Daoy (cell line): ENCODE results near the gene GALK1. TPM values are rescaled to one million over a fixed set of nuclear protein-coding genes. Genes with fewer than 3 reads are reported as not detected.

Experiments used
- DNase-seq: peaks from one replicate; pipeline ENCODE4 v3.0.0-alpha.2; 2015; ENCODE audit warnings: low read depth
- total RNA-seq: library from RNA; depleted of rRNA; stranded (reverse); fragments of >200 nt; shearing (Covaris generic); gene quantifications from 2 replicates; pipeline ENCODE4 v1.2.3, GENCODE V29; 2014

GALK1 gene
- total RNA-seq, 1 experiment from 2014 or later: 14.3 TPM

DNA sequence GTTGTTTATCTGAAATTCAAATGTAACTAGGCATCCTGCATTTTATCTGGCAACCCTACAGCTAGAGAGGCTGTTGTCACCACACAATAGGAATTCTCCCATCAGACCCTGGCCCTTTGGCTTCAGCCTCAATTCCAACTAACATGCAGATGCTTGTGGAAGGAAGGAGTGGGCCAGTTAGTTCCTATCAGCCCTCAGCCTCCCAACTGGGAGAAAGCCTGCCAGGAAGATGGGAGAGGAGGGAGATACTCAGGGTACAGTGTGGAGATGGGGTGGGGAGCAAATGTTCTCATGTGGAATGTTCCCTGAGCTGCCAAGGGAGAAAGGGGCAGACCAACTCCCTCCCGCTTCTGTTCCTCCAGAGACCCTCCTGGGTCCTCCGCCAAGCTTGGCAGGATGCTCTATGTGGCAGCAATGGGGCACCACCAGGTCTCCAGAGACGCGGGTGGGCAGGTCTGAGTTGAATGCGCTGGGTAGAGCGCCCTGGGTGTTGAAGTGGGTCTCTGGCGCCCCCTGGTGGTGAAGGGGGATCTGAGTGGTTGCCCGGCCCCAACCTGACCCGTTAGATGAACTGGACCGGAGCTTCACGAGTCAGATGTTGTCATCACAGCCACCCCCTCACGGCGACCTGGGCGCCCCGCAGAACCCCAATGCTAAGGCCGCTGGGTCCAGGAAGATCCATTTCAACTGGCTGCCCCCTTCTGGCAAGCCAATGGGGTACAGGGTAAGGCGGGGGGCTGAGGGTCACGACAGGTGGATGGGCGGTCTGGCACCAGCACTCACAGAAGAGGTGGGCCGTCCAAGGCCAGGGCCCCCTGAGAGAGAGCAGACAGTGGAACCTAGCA lies 15.2 kb downstream of the GALK1 start:
- DNase-seq: peak; percentile 78

DNA sequence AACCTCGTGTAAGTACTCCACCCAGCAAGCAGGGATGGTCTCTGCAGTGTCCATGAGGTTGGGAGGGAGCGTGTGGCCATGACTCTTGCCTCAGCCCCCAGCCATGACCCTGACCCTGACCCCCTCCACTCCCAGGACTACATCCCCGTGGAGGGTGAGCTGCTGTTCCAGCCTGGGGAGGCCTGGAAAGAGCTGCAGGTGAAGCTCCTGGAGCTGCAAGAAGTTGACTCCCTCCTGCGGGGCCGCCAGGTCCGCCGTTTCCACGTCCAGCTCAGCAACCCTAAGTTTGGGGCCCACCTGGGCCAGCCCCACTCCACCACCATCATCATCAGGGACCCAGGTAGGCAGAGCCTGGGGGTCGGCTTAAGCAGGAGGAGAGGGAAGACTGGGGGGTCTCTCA lies 16.3 kb downstream of the GALK1 start:
- no peak for DNase-seq

DNA sequence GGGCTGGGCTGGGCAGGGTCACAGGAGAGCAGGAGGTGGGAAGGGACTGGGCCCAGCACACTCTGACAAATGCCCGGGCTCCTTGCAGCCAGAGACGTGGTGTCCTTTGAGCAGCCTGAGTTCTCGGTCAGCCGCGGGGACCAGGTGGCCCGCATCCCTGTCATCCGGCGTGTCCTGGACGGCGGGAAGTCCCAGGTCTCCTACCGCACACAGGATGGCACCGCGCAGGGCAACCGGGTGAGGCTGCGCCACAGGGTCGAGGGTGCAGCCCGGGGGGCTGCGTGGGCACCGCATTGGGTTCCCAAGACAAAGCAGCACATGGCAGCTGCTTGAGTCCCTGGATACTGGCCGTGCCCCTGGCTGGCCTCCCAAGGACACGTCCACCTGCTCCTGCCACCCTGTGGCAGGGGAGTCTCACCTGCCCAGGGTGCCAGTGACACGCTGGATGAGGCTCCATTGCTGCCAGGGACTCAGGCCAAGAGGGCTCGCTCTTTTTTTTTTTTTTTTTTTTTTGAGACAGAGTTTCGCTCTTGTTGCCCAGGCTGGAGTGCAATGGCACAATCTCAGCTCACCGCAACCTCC lies 21.3 kb downstream of the GALK1 start:
- DNase-seq: no peak

DNA sequence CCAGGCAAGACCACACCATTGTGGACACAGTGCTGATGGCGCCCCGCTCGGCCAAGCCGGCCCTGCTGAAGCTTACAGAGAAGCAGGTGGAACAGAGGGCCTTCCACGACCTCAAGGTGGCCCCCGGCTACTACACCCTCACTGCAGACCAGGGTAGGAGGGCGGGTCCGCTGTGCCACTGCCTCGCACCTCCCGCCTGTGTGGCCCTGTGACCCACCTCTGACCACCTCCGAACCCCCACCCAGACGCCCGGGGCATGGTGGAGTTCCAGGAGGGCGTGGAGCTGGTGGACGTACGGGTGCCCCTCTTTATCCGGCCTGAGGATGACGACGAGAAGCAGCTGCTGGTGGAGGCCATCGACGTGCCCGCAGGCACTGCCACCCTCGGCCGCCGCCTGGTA lies 22.7 kb downstream of the GALK1 start:
- DNase-seq: no peak

DNA sequence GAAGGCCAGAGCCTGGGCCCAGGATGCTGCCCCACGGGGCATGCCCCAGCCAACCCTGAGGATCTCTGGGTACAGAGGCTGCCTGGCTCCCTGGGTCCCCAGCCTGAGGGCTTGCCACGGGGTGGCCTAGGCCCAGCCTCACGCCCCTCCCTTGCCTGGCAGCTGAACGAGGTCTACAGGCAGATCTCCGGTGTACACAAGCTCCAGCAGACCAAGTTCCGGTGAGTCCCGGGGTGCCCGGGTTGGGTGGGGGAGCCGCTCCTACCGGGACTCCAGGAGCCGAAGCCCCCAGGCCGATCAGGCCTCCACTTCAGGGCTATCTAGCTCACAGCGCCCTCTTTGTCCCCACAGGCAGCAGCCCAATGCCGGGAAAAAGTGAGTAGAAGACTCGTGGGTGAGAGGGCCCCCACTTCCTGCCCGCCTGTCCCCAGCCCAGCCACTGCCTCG lies 24.3 kb downstream of the GALK1 start:
- no peak for DNase-seq

DNA sequence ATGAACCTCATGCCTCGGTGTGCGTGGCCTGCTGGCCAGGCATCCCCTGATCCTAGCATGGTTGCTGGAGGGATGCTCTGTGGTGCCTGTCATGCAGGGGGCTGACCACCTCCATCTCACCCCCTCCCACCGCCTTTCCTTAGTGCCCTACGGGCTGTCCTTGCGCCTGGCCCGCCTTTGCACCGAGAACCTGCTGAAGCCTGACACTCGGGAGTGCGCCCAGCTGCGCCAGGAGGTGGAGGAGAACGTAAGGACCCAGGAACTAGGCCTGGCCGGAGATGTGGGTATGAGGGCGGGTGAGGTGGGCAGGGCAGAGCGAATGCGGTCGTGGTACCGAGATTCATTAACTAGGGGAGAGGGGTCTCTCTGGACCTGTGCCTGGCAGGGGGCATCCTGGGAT lies 24.8 kb downstream of the GALK1 start:
- DNase-seq: no peak

DNA sequence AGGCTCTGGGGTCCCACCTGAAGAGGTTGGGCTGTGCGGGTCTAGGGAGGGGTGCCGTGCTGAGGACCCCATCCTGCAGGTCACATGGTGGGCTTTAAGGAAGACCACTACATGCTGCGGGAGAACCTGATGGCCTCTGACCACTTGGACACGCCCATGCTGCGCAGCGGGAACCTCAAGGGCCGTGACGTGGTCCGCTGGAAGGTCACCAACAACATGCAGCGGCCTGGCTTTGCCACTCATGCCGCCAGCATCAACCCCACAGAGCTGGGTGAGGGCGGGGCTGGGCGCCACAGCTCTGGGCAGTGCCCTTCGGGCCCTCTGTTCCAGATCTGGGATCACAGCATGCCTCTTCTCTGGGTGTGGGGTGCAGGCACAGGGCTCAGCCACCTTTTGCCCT lies 25.2 kb downstream of the GALK1 start:
- no peak for DNase-seq

DNA sequence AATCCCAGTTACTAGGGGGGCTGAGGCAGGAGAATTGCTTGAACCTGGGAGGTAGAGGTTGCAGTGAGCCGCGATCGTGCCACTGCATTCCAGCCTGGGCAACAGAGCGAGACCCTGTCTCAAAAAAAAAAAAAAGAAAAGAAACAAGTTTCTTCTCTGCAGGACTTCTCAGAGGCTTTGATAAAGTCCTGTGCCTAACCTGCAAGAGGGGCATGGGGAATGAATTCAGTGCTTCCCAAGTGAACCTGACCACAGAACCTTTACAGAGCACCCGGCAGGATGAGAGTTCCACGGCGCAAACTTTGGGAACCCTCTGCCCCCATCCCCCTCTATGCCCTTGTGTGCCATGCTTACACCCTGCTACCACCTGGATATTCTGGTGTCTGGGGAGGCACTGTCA lies 25.8 kb downstream of the GALK1 start:
- no peak for DNase-seq

DNA sequence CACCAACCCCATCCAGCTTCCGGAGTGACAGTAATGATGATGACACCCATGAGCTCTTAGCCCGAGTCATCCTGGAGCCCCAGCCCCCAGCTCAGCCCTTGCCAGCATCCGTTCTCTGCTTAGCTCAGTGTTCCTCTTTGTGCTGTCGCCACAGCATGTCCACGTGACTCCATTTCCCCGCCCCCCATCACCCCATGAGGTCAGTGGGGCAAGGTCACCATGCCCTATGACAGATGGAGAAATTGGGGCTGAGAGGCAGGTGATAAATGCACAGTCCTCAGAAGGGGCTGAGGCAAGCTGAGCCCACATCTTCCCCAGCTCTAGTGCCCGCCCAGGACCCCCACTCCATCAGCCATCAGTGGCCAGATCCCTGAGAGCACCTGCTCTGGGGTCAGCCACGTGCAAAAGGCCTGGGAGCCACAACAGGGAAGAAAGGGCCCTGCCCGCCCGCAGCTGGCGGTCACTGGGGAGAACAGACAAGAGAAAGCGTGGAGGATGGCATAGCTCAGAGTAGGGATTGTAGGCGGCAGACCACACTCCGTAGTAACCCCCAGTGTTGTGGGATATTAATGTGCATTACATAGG lies 26.7 kb downstream of the GALK1 start:
- no peak for DNase-seq

DNA sequence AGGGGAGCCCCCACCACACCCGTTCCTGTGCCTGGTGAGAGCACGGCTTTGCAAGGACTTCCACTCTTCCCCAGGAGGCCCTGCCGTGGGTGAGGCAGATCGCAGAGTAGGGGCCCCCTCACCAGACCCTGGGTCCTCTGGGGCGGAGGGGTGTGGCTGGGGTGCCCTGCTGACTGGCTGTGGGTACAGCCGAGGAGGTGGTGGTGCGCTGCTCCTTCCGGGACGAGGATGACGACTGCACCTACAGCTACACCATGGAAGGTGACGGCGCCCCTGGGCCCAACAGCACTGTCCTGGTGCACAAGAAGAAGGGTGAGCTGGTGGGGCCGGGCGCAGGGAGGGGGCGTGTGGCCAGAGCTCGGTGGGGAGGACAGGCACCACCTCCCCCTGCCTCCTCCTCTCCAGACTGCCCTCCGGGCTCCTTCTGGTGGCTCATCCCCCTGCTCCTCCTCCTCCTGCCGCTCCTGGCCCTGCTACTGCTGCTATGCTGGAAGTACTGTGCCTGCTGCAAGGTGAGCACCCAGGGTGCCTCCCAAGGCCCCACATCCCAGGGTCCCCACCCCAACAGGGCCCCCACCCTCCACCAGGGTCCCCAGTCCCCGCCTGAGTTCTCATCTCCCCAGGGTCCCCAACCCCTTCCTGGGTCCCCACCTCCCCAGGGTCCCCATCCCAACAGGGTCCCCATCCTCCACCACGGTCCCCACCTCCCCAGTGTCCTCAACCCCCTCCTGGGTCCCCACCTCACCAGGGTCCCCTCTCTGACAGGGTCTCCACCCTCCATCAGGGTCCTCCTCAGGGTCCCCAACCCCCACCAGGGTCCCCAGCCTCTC lies 27.6 kb downstream of the GALK1 start:
- no peak for DNase-seq

DNA sequence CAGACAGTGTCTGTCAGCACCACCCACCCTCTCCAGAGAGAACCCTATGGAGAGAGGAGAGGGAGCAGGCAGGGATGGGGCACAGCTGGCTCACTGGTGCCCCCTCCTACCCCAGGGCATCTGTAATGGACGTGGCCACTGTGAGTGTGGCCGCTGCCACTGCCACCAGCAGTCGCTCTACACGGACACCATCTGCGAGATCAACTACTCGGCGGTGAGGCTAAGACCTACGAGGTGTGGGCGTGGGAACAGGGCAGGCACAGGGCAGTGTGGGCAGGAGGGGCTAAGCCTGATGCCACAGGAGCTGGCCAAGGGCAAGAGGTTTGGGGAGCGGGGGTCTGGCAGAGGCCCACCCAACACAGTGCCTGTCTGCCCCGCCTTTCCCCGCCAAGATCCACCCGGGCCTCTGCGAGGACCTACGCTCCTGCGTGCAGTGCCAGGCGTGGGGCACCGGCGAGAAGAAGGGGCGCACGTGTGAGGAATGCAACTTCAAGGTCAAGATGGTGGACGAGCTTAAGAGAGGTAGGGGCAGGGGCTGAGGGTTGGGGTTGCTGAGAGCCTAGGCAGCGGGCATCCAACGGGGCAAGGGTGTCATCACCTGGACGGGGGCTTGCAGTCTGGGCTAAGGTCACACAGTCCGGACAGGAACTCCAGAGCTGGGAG lies 28.7 kb downstream of the GALK1 start:
- no peak for DNase-seq

DNA sequence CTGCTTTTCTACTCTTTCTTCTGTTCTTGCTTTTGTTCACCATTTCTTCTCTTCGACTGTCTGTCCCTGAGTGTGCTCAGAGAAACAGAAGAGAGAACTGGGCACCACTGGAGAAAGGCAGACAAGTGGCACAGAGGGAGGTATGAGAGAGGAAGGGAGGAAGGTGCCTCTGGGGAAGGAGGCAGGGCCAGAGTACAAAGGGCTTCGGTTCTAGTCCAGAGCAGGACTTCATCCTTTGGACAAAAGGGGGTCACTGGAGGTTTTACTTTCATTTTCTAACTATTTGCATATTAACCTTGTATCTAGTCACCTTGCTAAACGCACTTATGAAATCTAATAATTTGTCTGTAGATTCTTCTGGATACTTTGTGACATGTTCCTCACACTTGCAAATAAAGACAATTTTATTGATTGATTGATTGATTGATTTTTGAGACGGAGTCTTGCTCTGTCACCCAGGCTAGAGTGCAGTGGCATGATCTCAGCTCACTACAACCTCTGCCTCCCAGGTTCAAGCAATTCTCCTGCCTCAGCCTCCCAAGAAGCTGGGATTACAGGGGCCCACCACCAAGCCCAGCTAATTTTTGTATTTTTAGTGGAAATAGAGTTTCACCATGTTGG lies 30.2 kb downstream of the GALK1 start:
- no peak for DNase-seq

DNA sequence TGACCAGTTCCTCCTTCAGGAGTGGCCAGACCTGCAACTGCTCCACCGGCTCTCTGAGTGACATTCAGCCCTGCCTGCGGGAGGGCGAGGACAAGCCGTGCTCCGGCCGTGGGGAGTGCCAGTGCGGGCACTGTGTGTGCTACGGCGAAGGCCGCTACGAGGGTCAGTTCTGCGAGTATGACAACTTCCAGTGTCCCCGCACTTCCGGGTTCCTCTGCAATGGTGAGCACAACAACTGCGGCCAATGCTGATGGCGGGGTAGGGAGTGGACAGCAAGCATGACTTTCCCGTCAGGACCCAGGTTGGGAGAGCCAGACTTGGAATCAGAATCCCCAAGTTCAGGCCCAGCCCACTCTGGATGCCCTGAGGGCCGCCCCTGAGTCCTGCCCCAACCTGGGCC lies 31.5 kb downstream of the GALK1 start:
- no peak for DNase-seq

DNA sequence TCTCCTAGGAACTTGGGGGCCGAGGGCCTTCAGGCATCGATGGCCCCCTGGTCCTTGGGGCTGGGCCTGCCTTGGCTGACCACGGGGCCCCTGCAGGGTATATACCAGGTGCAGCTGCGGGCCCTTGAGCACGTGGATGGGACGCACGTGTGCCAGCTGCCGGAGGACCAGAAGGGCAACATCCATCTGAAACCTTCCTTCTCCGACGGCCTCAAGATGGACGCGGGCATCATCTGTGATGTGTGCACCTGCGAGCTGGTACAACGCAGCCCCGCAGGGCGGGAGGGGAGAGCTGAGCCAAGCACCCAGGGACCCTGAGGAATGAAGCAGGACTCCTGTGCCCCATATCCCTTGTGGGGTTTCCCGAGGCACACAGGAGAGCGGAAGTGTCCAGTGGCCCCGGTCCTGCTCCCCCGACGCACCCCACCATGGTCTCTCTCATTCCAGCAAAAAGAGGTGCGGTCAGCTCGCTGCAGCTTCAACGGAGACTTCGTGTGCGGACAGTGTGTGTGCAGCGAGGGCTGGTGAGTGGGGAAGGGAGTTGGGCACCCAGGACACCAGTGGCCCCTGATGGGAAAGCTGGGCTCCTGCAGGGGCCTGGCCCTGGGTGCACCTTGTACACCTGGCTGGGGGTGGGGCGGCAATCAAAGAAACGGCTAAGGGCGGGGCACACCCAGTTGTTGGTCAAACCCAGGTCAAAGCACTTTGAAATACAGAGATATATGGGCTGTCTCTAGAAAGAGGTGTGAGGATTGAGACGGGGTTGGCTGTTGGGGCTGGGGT lies 33.1 kb downstream of the GALK1 start:
- DNase-seq: no peak

DNA sequence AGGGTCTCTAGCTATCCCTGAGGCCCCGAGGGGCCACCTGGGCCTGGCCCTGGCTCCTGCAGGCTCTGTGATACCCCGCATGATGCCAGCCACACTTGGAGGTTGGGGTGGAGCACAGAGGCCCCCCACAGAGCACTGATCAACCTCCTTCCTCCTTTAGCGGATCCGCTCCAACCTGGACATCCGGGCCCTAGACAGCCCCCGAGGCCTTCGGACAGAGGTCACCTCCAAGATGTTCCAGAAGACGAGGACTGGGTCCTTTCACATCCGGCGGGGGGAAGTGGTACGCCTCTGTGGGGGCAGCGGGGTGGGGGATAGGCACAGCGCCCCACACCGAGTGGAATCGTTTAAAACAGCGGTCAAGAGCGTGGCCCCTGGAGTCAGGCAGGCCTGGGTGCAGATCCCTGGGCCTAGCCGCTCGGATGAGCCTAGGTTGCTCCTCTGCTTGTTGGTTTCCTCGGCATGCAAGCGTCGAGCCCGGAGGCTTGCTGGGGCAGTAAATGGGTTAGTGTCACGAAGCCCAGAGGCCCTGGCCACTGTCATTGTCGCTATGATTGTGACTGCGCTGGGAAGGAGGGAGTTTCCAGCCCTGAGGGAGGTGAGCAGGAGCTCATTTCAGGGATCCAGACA lies 33.8 kb downstream of the GALK1 start:
- no peak for DNase-seq

DNA sequence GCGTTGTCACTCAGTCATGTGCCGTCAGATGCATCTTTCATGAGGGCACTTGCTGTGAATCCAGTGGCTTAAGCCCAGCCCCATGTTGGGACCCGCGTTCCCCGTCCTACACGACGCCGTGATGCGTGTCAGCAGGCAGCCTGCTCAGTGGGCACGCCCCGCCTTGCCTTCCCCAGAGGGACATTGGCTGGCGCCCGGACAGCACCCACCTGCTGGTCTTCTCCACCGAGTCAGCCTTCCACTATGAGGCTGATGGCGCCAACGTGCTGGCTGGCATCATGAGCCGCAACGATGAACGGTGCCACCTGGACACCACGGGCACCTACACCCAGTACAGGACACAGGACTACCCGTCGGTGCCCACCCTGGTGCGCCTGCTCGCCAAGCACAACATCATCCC lies 34.9 kb downstream of the GALK1 start:
- DNase-seq: no peak

DNA sequence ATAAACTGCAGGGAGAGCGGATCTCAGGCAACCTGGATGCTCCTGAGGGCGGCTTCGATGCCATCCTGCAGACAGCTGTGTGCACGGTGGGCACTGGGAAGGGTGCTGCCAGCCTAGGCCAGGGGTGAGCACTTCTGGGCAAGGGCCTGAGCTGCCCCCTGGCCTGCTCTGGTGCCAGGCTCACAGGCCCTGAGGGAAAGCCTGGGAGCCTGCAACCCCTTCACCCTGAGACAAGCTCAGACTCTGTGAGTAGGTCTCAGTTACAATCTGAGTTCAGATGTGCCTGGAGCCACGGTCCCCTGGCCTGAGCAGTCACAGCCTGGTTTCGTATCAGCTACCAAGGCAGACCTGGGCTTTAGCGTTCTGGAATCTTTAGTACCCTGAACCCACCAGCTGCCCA lies 35.6 kb downstream of the GALK1 start:
- DNase-seq: no peak

DNA sequence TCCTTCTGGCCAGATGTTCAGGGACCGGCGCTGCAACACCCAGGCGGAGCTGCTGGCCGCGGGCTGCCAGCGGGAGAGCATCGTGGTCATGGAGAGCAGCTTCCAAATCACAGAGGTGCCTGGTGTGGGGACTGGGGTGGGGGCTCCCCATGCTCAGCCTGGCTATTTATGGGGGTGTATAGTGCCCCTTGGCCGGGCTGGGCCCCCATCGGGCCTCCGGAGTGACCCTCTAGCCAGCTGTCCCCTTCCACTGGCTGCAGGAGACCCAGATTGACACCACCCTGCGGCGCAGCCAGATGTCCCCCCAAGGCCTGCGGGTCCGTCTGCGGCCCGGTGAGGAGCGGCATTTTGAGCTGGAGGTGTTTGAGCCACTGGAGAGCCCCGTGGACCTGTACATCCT lies 37.6 kb downstream of the GALK1 start:
- no peak for DNase-seq

DNA sequence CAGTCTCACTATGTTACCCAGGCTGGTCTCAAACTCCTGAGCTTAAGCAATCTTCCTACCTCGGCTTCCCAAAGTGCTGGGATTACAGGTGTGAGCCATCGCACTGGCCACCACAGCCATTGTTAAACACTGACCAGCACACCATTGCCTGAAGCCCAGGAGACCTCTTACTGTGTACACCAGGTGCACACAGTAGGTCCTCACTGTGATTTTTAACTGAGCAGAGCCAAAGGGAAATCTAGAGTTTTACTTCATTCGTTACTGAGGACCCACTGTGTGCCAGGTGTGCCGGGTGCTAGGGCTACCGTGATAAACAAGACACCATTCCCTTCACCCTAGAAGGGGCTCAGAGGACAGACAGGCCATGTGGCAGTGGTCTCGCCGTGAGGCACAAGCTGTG lies 39.5 kb downstream of the GALK1 start:
- DNase-seq: no peak
